Hepatocyte (in vitro differentiated cells): ENCODE measurements around the gene DNASE2. TPM values are rescaled to one million over a fixed set of nuclear protein-coding genes. Genes with fewer than 3 reads are reported as not detected.

Experiments used
- DNase-seq: peaks from one replicate; pipeline ENCODE4 v3.0.0-alpha.2; 2016; ENCODE audit warnings: low spot score
- H2AFZ ChIP-seq: fragments of 200-600 bp; sonication (generic); 2 replicates; pipeline ENCODE4 v1.6.0; 2016; ENCODE audit warnings: antibody characterized with exemption, mild to moderate bottlenecking
- H3K27ac ChIP-seq: fragments of 200-600 bp; sonication (generic); 2 replicates; pipeline ENCODE4 v1.5.1; 2016; ENCODE audit warnings: mild to moderate bottlenecking
- H3K27me3 ChIP-seq: fragments of 200-600 bp; sonication (generic); 2 replicates; pipeline ENCODE4 v1.6.1; 2016
- H3K36me3 ChIP-seq: fragments of 200-600 bp; sonication (generic); replicated peaks from 2 replicates; pipeline ENCODE4 v1.5.1; 2016; ENCODE audit warnings: low read depth; ENCODE audit not compliant: insufficient read depth
- H3K4me1 ChIP-seq: fragments of 200-600 bp; sonication (generic); 2 replicates; pipeline ENCODE4 v1.5.1; 2016; ENCODE audit warnings: mild to moderate bottlenecking, moderate library complexity; ENCODE audit not compliant: insufficient read depth
- H3K4me2 ChIP-seq: fragments of 200-600 bp; sonication (generic); 2 replicates; pipeline ENCODE4 v1.6.0; 2016
- H3K4me3 ChIP-seq: fragments of 200-600 bp; sonication (generic); 2 replicates; pipeline ENCODE4 v1.5.1; 2016; ENCODE audit warnings: mild to moderate bottlenecking
- H3K79me2 ChIP-seq: fragments of 200-600 bp; sonication (generic); 2 replicates; pipeline ENCODE4 v1.6.0; 2017; ENCODE audit warnings: mild to moderate bottlenecking
- H3K9me2 ChIP-seq: fragments of 200-600 bp; sonication (generic); replicated peaks from 2 replicates; pipeline ENCODE4 v1.6.0; 2017; ENCODE audit warnings: mild to moderate bottlenecking; ENCODE audit not compliant: insufficient read depth
- H3K9me3 ChIP-seq: fragments of 200-600 bp; sonication (generic); 2 replicates; pipeline ENCODE4 v1.5.1; 2016; ENCODE audit warnings: low read depth, mild to moderate bottlenecking
- H4K20me1 ChIP-seq: fragments of 200-600 bp; sonication (generic); 2 replicates; pipeline ENCODE4 v1.6.0; 2016; ENCODE audit warnings: mild to moderate bottlenecking; ENCODE audit not compliant: insufficient read depth, poor library complexity, severe bottlenecking
- EZH2 ChIP-seq: fragments of 200-600 bp; sonication (generic); IDR thresholded peaks from 2 replicates; pipeline ENCODE4 v1.6.1; 2016; ENCODE audit warnings: antibody characterized with exemption, mild to moderate bottlenecking, borderline replicate concordance
- EZH2phosphoT487 ChIP-seq: fragments of 200-600 bp; sonication (generic); IDR thresholded peaks from one replicate; pipeline ENCODE4 v1.6.1; 2018; ENCODE audit warnings: antibody characterized with exemption, mild to moderate bottlenecking, low read depth, moderate library complexity; ENCODE audit not compliant: unreplicated experiment, severe bottlenecking
- WGBS: methylation state at CpG from one replicate; pipeline ENCODE4 v1.1.6; 2016; ENCODE audit warnings: low lambda C conversion rate; ENCODE audit errors: missing lambda C conversion rate; 5-methylcytosine and 5-hydroxymethylcytosine counted together
- polyA plus RNA-seq: library from polyadenylated mRNA; unstranded; fragments of >200 nt; fragmentation: Nextera tagmentation; extraction: Ambion mirVana; gene quantifications from 2 replicates; pipeline ENCODE4 v1.2.1, GENCODE V29; 2016
- total RNA-seq: library from RNA; depleted of rRNA; stranded (reverse); fragments of >200 nt; gene quantifications from 2 replicates; pipeline ENCODE4 v1.2.3, GENCODE V29; 2014
- TF ChIP-seq, protein P1 (sequence below): fragments of 200-600 bp; sonication (generic); IDR thresholded peaks from 2 replicates; pipeline ENCODE4 v1.5.1; 2016; ENCODE audit warnings: antibody characterized with exemption, mild to moderate bottlenecking; ENCODE audit not compliant: poor library complexity

Gene DNASE2
- total and polyA plus RNA-seq, 2 experiments from 2014 or later: 25.7 to 41.3 TPM

DNA sequence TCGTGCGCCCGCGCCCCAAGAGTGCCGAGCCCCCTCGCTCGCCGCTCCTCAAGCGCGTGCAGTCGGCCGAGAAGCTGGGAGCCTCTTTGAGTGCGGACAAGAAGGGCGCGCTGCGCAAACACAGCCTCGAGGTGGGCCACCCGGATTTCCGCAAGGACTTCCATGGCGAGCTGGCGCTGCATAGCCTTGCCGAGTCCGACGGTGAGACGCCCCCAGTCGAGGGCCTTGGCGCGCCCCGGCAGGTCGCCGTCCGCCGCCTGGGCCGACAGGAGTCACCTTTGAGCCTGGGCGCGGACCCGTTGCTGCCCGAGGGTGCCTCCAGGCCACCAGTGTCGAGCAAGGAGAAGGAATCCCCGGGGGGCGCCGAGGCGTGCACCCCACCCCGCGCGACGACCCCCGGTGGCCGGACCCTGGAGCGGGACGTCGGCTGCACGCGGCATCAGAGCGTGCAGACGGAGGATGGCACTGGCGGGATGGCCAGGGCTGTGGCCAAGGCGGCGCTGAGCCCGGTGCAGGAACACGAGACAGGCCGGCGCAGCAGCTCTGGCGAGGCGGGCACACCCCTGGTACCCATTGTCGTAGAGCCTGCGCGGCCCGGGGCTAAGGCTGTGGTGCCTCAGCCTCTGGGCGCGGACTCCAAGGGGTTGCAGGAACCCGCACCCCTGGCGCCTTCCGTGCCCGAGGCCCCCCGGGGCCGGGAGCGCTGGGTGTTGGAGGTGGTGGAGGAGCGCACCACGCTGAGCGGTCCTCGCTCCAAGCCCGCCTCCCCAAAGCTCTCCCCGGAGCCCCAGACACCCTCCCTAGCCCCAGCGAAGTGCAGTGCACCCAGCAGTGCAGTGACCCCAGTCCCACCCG, 7.1 kb downstream of the DNASE2 start:
- no peaks in the 10 kb centered on the region for H3K9me2 ChIP-seq
- no peak for DNase-seq
- H3K27ac ChIP-seq: no peak overlapping the region
- H3K4me3 ChIP-seq: no peak overlapping the region
- no peak overlapping the region for H2AFZ ChIP-seq
- TF ChIP-seq EZH2: no peak
- TF ChIP-seq, protein P1, sequence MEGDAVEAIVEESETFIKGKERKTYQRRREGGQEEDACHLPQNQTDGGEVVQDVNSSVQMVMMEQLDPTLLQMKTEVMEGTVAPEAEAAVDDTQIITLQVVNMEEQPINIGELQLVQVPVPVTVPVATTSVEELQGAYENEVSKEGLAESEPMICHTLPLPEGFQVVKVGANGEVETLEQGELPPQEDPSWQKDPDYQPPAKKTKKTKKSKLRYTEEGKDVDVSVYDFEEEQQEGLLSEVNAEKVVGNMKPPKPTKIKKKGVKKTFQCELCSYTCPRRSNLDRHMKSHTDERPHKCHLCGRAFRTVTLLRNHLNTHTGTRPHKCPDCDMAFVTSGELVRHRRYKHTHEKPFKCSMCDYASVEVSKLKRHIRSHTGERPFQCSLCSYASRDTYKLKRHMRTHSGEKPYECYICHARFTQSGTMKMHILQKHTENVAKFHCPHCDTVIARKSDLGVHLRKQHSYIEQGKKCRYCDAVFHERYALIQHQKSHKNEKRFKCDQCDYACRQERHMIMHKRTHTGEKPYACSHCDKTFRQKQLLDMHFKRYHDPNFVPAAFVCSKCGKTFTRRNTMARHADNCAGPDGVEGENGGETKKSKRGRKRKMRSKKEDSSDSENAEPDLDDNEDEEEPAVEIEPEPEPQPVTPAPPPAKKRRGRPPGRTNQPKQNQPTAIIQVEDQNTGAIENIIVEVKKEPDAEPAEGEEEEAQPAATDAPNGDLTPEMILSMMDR: no peak
- no peak for TF ChIP-seq EZH2phosphoT487
- 96% methylated on average over 50 of the region's 86 CpGs for WGBS
- no peaks in the 10 kb centered on the region for H3K4me1 ChIP-seq
- H3K9me3 ChIP-seq: no peaks in the 10 kb centered on the region
- H3K4me2 ChIP-seq: no peak overlapping the region
- no peaks in the 10 kb centered on the region for H3K36me3 ChIP-seq
- no peaks in the 10 kb centered on the region for H4K20me1 ChIP-seq
- no peaks in the 10 kb centered on the region for H3K27me3 ChIP-seq
- H3K79me2 ChIP-seq: no peaks in the 10 kb centered on the region

DNA sequence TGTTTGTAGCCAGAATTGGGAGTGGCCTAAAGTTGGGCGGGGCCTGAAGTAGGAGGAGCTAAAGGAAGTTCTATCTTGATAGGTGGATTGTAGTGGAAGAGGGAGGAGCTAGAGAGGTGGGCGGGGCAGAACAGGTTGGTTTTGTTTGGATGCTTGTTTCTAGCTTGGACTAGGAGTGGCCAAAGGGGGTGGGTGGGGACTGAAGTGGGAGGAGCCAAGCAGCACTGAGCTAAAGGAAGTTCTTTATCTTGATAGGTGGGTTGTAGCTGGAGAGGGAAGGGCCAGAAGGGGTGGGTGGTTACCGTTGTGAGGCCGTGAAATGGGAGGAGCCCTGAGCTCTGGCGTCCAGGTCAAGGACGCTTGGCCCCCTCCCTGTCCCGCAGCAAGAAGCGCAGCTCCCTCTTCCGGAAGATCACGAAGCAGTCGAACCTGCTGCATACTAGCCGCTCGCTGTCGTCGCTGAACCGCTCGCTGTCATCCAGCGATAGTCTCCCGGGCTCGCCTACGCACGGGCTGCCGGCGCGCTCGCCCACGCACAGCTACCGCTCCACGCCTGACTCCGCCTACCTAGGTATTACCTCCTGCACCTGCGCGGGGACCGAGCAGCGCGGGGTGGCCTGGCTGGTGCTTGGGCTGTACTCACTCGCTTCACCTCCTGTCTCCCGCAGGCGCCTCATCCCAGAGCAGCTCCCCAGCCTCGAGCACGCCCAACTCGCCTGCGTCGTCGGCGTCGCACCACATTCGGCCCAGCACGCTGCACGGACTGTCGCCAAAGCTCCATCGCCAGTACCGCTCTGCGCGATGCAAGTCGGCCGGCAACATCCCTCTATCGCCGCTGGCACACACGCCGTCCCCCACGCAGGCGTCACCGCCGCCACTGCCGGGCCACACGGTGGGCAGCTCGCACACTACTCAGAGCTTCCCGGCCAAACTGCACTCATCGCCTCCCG, 8.0 kb downstream of the DNASE2 start:
- Histone ChIP-seq H3K4me1 (no peaks in the 10 kb centered on the region), H4K20me1 (no peaks in the 10 kb centered on the region), H3K4me3 (no peak overlapping the region), H3K36me3 (no peaks in the 10 kb centered on the region), H3K79me2 (no peaks in the 10 kb centered on the region), H3K9me3 (no peaks in the 10 kb centered on the region), H3K27me3 (no peaks in the 10 kb centered on the region), H3K9me2 (no peaks in the 10 kb centered on the region), H3K4me2 (peak overlapping the region; percentile 51), H3K27ac (no peak overlapping the region), H2AFZ (no peak overlapping the region)
- TF ChIP-seq, protein P1: no peak
- TF ChIP-seq EZH2phosphoT487 (no peak), EZH2 (no peak)
- peak; percentile 35 for DNase-seq
- WGBS: 74% methylated on average over 63 of the region's 70 CpGs

DNA sequence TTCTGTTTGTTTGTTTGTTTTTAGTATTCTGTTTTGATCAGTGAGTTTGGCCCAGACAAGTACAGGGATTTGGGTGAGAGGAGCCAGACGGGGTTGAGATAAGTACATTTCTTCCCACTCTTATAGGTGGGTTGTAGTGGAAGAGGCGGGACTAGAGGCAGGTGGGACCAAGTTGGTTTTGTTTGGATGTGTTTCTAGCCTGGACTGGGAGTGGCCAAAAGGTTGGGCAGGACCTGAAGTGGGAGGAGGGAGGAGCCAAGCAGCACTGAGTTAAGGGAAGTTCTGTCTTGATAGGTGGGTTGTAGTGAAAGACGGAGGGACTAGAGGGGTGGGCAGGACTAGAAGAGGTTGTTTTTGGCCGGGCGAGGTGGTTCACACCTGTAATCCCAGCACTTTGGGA, 9.0 kb downstream of the DNASE2 start:
- no peak overlapping the region for H2AFZ ChIP-seq
- H3K36me3 ChIP-seq: no peaks in the 10 kb centered on the region
- no peaks in the 10 kb centered on the region for H3K9me3 ChIP-seq
- no peaks in the 10 kb centered on the region for H3K9me2 ChIP-seq
- 93% methylated on average over 5 of the region's 5 CpGs for WGBS
- H3K27ac ChIP-seq: no peak overlapping the region
- DNase-seq: no peak
- no peak overlapping the region for H3K4me2 ChIP-seq
- no peaks in the 10 kb centered on the region for H3K4me1 ChIP-seq
- no peaks in the 10 kb centered on the region for H3K27me3 ChIP-seq
- TF ChIP-seq EZH2phosphoT487 (no peak), EZH2 (no peak)
- TF ChIP-seq, protein P1: no peak
- no peaks in the 10 kb centered on the region for H3K79me2 ChIP-seq
- no peaks in the 10 kb centered on the region for H4K20me1 ChIP-seq
- no peak overlapping the region for H3K4me3 ChIP-seq
